Measurements from ENCODE around the gene BEST4.
A peak's percentile ranks its signal among the peaks of the same experiment; 100 is the strongest.
"Not testable (repeated sequence)": the region's sequence is repeated elsewhere in the genome, so short reads cannot be mapped to it uniquely, and the experiment has no call there.

The BEST4 gene

DNA sequence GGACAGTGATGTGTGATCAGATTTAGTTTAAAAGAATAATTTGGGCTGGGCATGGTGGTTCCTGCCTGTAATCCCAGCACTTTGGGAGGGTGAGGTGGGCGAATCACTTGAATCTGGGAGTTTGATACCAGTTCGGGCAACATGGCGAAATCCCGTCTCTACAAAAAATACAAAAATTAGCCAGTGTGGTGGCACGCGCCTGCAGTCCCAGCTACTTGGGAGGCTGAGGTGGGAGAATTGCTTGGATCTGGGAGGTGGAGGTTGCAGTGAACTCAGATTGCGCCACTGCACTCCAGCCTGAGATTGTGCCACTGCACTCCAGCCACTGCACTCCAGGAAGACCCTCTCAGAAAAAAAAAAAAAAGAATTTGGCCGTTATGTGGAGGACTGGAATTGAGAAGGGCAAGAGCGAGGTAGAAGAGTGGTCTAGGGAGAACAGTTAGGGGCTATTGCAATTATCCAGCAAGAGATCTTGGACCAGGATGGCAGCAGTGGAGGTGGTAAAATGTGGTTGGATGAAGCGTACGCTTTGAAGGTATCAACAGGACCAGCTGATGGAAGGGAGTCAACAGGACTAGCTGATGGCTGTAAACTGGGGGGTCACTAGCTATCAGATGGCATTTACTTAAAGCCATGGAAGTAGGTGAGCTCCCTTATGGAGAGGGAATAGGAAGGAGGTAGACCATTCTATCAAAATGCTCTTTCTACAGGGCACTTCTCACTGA, 30.0 kb upstream of the BEST4 start:
- H3K4me3 ChIP-seq (ENCODE audit: low read depth, low read length) = no peak overlapping the region
- no peak overlapping the region for H3K9ac ChIP-seq (ENCODE audit: low read length)
- no peaks in the 10 kb centered on the region for H3K27me3 ChIP-seq (ENCODE audit: control insufficient read depth, insufficient read depth, low read length)
- H3K9me3 ChIP-seq (ENCODE audit: control insufficient read depth, insufficient read depth, low read depth, low read length) = no peaks in the 10 kb centered on the region
- H3K4me1 ChIP-seq (ENCODE audit: control insufficient read depth, insufficient read depth, low read length) = peaks cover 16% of the 10 kb centered on the region
- no peaks in the 10 kb centered on the region for H3K36me3 ChIP-seq (ENCODE audit: control insufficient read depth, insufficient read depth, low read length)
- H3K27ac ChIP-seq (ENCODE audit: low read depth, low read length) = no peak overlapping the region

DNA sequence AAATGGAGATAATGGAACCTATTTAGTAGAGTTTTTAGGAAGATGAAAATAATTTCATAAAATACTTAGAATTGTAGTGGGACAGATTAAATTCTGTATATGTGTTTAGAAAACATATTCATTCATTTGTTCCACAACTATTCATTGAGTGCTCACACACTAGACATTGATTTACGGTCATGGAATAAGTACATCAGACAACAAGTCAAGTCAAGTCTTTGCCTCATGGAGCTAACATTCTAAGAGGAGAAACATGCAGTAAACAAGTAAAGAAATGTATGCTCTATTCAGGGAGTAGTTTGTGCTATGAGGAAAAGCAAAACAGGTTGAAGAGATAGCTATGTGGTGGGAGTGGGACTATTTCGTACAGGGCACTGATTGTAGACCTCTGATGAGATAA, 29.3 kb upstream of the BEST4 start:
- no peaks in the 10 kb centered on the region for H3K36me3 ChIP-seq (ENCODE audit: control insufficient read depth, insufficient read depth, low read length)
- no peak overlapping the region for H3K4me3 ChIP-seq (ENCODE audit: low read depth, low read length)
- no peak overlapping the region for H3K27ac ChIP-seq (ENCODE audit: low read depth, low read length)
- no peak overlapping the region for H3K9ac ChIP-seq (ENCODE audit: low read length)
- no peaks in the 10 kb centered on the region for H3K27me3 ChIP-seq (ENCODE audit: control insufficient read depth, insufficient read depth, low read length)
- no peaks in the 10 kb centered on the region for H3K9me3 ChIP-seq (ENCODE audit: control insufficient read depth, insufficient read depth, low read depth, low read length)
- H3K4me1 ChIP-seq (ENCODE audit: control insufficient read depth, insufficient read depth, low read length) = peaks cover 19% of the 10 kb centered on the region

DNA sequence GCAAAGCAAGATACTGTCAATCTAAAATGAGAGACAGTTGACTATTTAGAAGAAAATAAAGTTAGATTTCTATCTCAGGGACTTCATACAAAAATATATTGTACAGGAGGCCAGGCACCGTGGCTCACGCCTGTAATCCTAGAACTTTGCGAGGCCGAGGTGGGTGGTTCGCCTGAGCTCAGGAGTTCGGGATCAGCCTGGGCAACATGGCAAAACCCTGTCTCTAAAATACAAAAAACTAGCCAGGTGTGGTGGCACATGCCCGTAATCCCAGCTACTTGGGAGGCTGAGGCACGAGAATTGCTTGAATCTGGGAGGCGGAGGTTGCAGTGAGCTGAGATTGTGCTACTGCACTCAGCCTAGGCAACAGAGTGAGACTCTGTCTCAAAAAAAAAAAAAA, 28.0 kb upstream of the BEST4 start:
- Histone ChIP-seq H3K4me1 (ENCODE audit: control insufficient read depth, insufficient read depth, low read length) (peaks cover 29% of the 10 kb centered on the region), H3K9ac (ENCODE audit: low read length) (peak overlapping the region; percentile 15)
- H3K4me3 ChIP-seq (ENCODE audit: low read depth, low read length); H3K27me3 ChIP-seq (ENCODE audit: control insufficient read depth, insufficient read depth, low read length); H3K9me3 ChIP-seq (ENCODE audit: control insufficient read depth, insufficient read depth, low read depth, low read length); H3K36me3 ChIP-seq (ENCODE audit: control insufficient read depth, insufficient read depth, low read length); H3K27ac ChIP-seq (ENCODE audit: low read depth, low read length): not testable (repeated sequence)

DNA sequence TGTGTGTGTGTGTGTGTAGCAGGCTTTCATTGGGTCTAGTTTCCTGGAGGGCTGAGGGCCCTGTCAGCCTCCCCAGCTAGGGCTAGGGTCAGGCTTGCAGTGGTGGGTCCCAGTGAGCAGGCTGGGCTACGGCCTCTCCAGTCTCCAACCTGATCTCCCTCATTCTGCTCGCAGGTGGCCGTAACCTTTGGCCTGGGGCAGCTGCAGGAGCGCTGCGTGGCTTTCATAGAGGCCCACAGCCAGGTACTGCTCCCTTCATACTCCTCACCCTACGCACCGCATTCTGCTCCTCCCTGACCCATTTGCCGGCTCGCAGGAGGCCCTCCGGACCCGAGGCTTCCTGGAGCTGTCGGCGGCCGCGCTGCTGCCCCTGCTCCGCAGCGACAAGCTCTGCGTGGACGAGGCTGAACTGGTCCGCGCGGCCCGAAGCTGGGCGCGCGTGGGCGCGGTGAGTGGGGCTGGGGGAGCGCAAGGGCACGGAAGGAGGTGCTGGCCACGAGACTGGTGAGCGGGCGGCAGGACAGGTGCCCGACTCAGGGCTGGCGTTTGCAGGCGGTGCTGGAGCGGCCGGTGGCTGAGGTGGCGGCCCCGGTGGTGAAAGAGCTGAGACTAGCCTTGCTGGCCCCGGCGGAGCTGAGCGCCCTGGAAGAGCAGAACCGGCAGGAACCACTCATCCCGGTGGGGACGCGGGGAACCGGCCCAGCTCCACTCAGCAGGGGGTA, 25.0 kb upstream of the BEST4 start:
- Histone ChIP-seq H3K4me3 (ENCODE audit: low read depth, low read length) (peak overlapping the region; percentile 68), H3K27ac (ENCODE audit: low read depth, low read length) (no peak overlapping the region), H3K27me3 (ENCODE audit: control insufficient read depth, insufficient read depth, low read length) (no peaks in the 10 kb centered on the region), H3K9me3 (ENCODE audit: control insufficient read depth, insufficient read depth, low read depth, low read length) (no peaks in the 10 kb centered on the region), H3K9ac (ENCODE audit: low read length) (peak overlapping the region; percentile 36), H3K36me3 (ENCODE audit: control insufficient read depth, insufficient read depth, low read length) (no peaks in the 10 kb centered on the region), H3K4me1 (ENCODE audit: control insufficient read depth, insufficient read depth, low read length) (peaks cover 37% of the 10 kb centered on the region)

DNA sequence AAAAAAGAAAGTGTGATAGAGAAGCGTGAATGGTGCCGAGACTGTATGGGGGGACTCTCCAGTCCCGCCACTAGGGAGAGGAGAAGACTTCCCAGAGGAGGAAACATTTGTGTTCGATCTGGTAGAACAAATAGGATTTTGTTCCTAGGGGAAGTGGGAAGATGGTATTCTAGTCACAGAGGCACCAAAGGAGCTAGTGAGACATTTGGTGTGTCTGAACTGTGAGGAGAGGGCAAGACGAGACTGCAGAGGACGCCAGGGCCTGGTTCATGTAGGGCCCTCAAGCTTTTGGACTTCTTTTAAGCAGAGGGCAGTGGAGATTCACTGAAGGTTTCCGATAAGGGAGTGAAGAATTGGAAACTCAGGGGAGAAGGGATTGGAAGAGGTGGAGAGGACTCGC, 23.3 kb upstream of the BEST4 start:
- Histone ChIP-seq H3K4me1 (ENCODE audit: control insufficient read depth, insufficient read depth, low read length) (peaks cover 53% of the 10 kb centered on the region), H3K9ac (ENCODE audit: low read length) (no peak overlapping the region)

DNA sequence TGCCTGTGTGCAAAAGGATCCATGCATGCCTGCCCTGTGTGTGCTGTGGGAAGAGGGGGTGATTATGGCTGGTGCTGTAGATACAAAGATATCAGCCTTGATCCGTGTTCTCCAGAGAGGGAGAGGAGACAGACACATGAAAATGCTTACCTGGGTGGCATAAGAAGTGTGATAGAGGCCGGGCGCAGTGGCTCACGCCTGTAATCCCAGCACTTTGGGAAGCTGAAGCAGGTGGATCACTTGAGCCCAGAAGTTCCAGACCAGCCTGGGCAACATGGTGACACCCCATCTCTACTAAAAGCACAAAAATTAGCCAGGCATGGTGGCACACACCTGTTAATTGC, 22.8 kb upstream of the BEST4 start:
- H3K36me3 ChIP-seq (ENCODE audit: control insufficient read depth, insufficient read depth, low read length); H3K27me3 ChIP-seq (ENCODE audit: control insufficient read depth, insufficient read depth, low read length); H3K9me3 ChIP-seq (ENCODE audit: control insufficient read depth, insufficient read depth, low read depth, low read length); H3K9ac ChIP-seq (ENCODE audit: low read length); H3K27ac ChIP-seq (ENCODE audit: low read depth, low read length); H3K4me3 ChIP-seq (ENCODE audit: low read depth, low read length): not testable (repeated sequence)
- H3K4me1 ChIP-seq (ENCODE audit: control insufficient read depth, insufficient read depth, low read length) = peaks cover 53% of the 10 kb centered on the region

More for the DNA sequence above, 23.3 kb upstream of the BEST4 start:
- H3K4me3 ChIP-seq (ENCODE audit: low read depth, low read length) = no peak overlapping the region
- no peaks in the 10 kb centered on the region for H3K27me3 ChIP-seq (ENCODE audit: control insufficient read depth, insufficient read depth, low read length)
- H3K36me3 ChIP-seq (ENCODE audit: control insufficient read depth, insufficient read depth, low read length) = peaks cover 4% of the 10 kb centered on the region; the same call in 1 of the 2 replicates
- H3K27ac ChIP-seq (ENCODE audit: low read depth, low read length) = no peak overlapping the region
- H3K9me3 ChIP-seq (ENCODE audit: control insufficient read depth, insufficient read depth, low read depth, low read length) = no peaks in the 10 kb centered on the region

DNA sequence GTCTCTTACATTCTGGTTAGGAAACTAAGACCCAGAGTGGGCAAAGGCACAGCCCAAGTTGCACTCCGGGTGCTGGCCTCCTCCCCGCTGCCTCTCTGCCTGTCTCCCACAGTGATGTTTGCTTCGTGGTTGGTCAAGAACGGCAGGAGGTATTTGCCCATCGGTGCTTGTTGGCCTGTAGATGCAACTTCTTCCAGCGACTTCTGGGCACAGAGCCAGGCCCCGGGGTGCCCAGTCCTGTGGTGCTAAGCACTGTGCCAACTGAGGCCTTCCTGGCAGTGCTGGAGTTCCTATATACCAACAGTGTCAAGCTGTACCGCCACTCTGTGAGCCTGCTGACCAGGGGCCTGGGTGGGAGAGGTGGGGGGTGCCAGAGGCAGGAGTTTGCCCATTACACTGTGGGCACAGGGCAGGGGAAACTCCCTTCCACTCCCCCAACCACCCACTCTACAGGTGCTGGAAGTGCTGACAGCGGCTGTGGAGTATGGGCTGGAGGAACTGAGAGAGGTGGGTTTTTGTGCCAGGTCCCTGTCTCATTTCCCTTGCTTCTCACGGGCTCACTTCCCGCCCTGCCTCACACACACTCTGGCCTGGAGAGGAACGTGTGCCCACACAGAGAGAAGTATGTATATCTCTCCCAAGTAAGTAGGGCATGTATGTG, 22.3 kb upstream of the BEST4 start:
- H3K27ac ChIP-seq (ENCODE audit: low read depth, low read length) = no peak overlapping the region
- H3K36me3 ChIP-seq (ENCODE audit: control insufficient read depth, insufficient read depth, low read length) = peaks cover 12% of the 10 kb centered on the region
- H3K4me1 ChIP-seq (ENCODE audit: control insufficient read depth, insufficient read depth, low read length) = peaks cover 53% of the 10 kb centered on the region
- no peaks in the 10 kb centered on the region for H3K27me3 ChIP-seq (ENCODE audit: control insufficient read depth, insufficient read depth, low read length)
- H3K4me3 ChIP-seq (ENCODE audit: low read depth, low read length) = no peak overlapping the region
- H3K9me3 ChIP-seq (ENCODE audit: control insufficient read depth, insufficient read depth, low read depth, low read length) = no peaks in the 10 kb centered on the region
- no peak overlapping the region for H3K9ac ChIP-seq (ENCODE audit: low read length)

DNA sequence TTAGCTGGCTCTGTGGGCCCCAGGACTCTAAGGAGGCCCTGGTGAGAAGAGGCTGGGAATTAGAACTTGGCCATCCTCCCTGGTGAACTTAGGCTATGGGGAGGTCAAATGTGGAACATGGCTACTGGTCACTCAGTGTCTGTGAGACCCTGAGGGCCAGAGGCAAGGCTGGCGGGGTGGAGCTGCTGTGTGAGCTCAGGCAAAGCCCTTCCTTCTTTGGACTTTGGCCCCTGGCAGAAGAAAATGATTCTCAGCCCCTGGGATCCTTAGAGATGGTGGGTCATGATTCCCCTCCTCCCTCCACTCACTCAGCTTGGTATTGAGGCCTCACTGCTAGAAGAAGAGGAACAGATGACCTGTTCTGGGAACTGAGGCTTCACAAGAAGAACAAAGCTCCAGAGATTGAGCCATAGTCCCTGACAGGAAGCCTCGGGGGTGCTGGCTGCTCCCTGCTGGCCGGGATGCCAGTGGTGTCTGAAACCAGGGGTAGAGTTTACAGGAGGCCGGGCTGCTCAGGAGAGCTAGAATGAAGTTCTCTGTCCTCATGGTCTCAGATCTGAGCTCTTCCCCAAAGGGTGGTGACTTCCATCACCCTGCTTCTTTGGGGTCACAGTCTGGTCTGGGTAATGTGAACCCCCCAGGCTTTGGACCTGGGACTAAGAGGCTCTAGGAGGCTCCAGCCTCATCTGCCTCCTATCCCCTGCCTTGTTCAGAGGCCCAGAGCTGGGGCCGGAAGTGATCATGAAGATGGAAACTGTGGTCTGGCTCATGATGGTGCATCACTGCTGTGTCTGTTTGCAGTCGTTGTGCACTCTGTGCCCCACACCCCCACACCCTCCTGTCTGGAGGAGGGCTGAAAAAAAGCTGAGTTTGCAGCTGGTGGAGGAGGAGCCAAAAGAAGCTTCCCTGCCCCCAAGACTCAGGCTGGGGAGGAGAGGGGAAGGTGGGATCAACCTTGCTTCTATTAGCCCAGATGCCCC, 21.3 kb upstream of the BEST4 start:
- Histone ChIP-seq H3K9me3 (ENCODE audit: control insufficient read depth, insufficient read depth, low read depth, low read length) (no peaks in the 10 kb centered on the region), H3K27me3 (ENCODE audit: control insufficient read depth, insufficient read depth, low read length) (no peaks in the 10 kb centered on the region), H3K9ac (ENCODE audit: low read length) (peak overlapping the region; percentile 96), H3K36me3 (ENCODE audit: control insufficient read depth, insufficient read depth, low read length) (peaks cover 19% of the 10 kb centered on the region), H3K4me1 (ENCODE audit: control insufficient read depth, insufficient read depth, low read length) (peaks cover 50% of the 10 kb centered on the region), H3K27ac (ENCODE audit: low read depth, low read length) (peak overlapping the region; percentile 97; the same call in 1 of the 2 replicates), H3K4me3 (ENCODE audit: low read depth, low read length) (peak overlapping the region; percentile 32; the same call in 1 of the 2 replicates)

DNA sequence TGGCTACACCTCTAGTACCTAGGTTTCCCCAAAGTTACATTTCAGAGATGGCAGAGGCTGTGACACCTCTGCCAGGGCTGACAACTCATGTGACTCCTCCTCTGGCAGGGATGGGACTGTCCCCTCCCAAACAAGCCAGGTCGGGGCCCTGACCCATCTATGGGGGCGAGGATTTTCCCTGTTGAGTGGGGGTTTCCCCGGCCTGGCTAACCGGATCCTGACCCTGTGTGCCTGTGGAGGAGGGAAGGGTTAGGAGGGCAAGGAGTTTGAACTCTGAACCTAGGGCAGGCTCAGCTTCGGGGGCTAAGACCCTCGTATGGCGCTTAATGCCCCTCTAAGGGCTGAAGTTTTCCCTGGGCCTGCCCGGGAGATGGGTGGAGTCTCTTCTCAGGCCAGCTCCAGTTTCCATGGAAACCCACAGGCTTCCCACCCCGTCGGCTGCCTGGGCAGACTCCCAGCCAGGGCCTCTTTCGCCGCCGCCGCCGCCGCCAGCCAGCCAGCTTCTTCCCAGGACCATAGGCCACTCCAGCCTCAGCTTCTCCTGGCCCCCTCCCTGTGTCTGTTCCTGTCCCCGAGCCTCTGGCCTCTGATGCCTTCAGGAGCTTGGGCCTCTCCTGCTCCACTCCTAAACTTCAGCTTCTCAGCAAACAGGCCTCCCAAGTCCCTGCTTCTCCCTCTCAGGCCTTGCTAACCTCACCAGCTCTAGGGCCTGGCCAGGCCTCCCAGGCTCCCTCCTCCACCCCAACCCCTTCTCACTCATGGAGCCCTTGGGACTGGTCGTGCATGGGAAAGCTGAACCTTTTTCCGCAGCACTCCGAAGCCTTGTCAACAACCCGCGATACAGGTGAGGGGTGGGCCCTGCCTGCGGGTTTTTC, 20.3 kb upstream of the BEST4 start, which contains the start of gene BTBD19:
TSS of gene BTBD19 (plus strand) at position 461 of the 875 bp plus-strand sequence. CDS start at position 759, 298 bp downstream.
- Histone ChIP-seq H3K4me1 (ENCODE audit: control insufficient read depth, insufficient read depth, low read length) (peaks cover 50% of the 10 kb centered on the region), H3K4me3 (ENCODE audit: low read depth, low read length) (peak within 1 kb of the TSS; percentile 32; the same call in 1 of the 2 replicates), H3K27ac (ENCODE audit: low read depth, low read length) (peak within 1 kb of the TSS; percentile 97), H3K9me3 (ENCODE audit: control insufficient read depth, insufficient read depth, low read depth, low read length) (no peaks in the 10 kb centered on the region), H3K9ac (ENCODE audit: low read length) (peak within 1 kb of the TSS; percentile 96), H3K27me3 (ENCODE audit: control insufficient read depth, insufficient read depth, low read length) (no peaks in the 10 kb centered on the region), H3K36me3 (ENCODE audit: control insufficient read depth, insufficient read depth, low read length) (peaks cover 28% of the 10 kb centered on the region)
